Measurements from ENCODE around the gene GABRA6. TPM values are rescaled to one million over a fixed set of nuclear protein-coding genes. Genes with fewer than 3 reads are reported as not detected.

The GABRA6 gene
- total and polyA plus RNA-seq, 3 donors from 2014 or later, result 0.49 to 6.2 (median 1.1) TPM

- intact Hi-C loops (cut with DNase I; ENCODE audit: low total_unique reads), result no loop called here
- no peak overlapping the region for H3K27ac ChIP-seq
- 56 to 60% methylated on average over 7 of the region's 7 CpGs for WGBS, 2 donors
- H3K4me1 ChIP-seq, result no peaks in the 10 kb centered on the region
- DNase-seq, result no peak
- no peaks in the 10 kb centered on the region for H3K9me3 ChIP-seq
- no peak overlapping the region for H3K4me3 ChIP-seq
- H3K36me3 ChIP-seq (ENCODE audit: low read depth, missing control alignments), result no peaks in the 10 kb centered on the region
- TF ChIP-seq CTCF (IDR thresholded peaks at IDR 0.05) (no peak), POLR2A (IDR thresholded peaks at IDR 0.05) (no peak)
- H3K27me3 ChIP-seq, result no peaks in the 10 kb centered on the region
These were observed 6.4 kb downstream of the GABRA6 start for GRCh38 chr5:161691911-161692310.

DNA sequence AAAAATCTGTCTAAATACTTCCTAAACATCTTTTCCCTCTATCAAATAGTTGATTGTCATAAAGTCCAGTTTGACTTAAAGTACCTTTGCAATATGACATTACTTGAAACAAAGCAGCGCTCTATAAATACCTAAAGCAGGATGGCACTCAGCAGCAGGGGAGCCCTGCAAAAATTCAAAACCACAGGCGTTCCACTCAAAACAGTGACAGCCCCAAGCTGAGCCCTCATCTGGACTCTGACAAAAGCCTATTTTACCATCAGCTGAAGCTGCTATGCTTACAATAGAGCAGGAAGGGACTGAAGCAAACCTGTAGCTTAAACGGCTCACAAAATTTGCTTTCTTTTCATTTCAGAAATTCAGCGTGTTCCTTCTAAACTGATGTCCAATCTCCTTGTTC, 11.5 kb downstream of the GABRA6 start:
- H3K9me3 ChIP-seq, result no peaks in the 10 kb centered on the region
- WGBS, 2 donors, result 84 to 91% methylated on average over 4 of the region's 4 CpGs
- no peaks in the 10 kb centered on the region for H3K36me3 ChIP-seq (ENCODE audit: low read depth, missing control alignments)
- TF ChIP-seq POLR2A (IDR thresholded peaks at IDR 0.05) (no peak), CTCF (IDR thresholded peaks at IDR 0.05) (no peak)
- intact Hi-C loops (cut with DNase I; ENCODE audit: low total_unique reads), result no loop called here
- no peaks in the 10 kb centered on the region for H3K27me3 ChIP-seq
- no peak overlapping the region for H3K4me3 ChIP-seq
- H3K27ac ChIP-seq, result no peak overlapping the region
- DNase-seq, result no peak
- no peaks in the 10 kb centered on the region for H3K4me1 ChIP-seq

- H3K36me3 ChIP-seq (ENCODE audit: low read depth, missing control alignments), result no peaks in the 10 kb centered on the region
- H3K4me1 ChIP-seq, result no peaks in the 10 kb centered on the region
- intact Hi-C loops (cut with DNase I; ENCODE audit: low total_unique reads), result no loop called here
- H3K27me3 ChIP-seq, result no peaks in the 10 kb centered on the region
- no peaks in the 10 kb centered on the region for H3K9me3 ChIP-seq
- DNase-seq, result no peak
- H3K27ac ChIP-seq, result no peak overlapping the region
- 72 to 76% methylated on average over 4 of the region's 4 CpGs for WGBS, 2 donors
- no peak overlapping the region for H3K4me3 ChIP-seq
- TF ChIP-seq POLR2A (IDR thresholded peaks at IDR 0.05) (no peak), CTCF (IDR thresholded peaks at IDR 0.05) (no peak)
These were observed 14.5 kb downstream of the GABRA6 start for GRCh38 chr5:161700065-161700464.

GRCh38 chr5:161703528-161703927, 18.0 kb downstream of the GABRA6 start:
- Histone ChIP-seq H3K4me1 (no peaks in the 10 kb centered on the region), H3K4me3 (no peak overlapping the region), H3K36me3 (ENCODE audit: low read depth, missing control alignments) (no peaks in the 10 kb centered on the region), H3K27me3 (no peaks in the 10 kb centered on the region), H3K9me3 (no peaks in the 10 kb centered on the region), H3K27ac (no peak overlapping the region)
- 83 to 86% methylated on average over 2 of the region's 2 CpGs for WGBS, 2 donors
- TF ChIP-seq CTCF (IDR thresholded peaks at IDR 0.05), result no peak
- TF ChIP-seq POLR2A (IDR thresholded peaks at IDR 0.05), result no peak
- no peak for DNase-seq
- intact Hi-C loops (cut with DNase I; ENCODE audit: low total_unique reads), result no loop called here

GRCh38 chr5:161707382-161707781, 21.9 kb downstream of the GABRA6 start:
- DNase-seq, result no peak
- Histone ChIP-seq H3K4me3 (no peak overlapping the region), H3K36me3 (ENCODE audit: low read depth, missing control alignments) (no peaks in the 10 kb centered on the region), H3K9me3 (no peaks in the 10 kb centered on the region), H3K27me3 (no peaks in the 10 kb centered on the region), H3K4me1 (no peaks in the 10 kb centered on the region), H3K27ac (no peak overlapping the region)
- intact Hi-C loops (cut with DNase I; ENCODE audit: low total_unique reads), result no loop called here
- WGBS, 2 donors, result 61 to 75% methylated on average over 1 of the region's 1 CpG
- TF ChIP-seq POLR2A (IDR thresholded peaks at IDR 0.05) (no peak), CTCF (IDR thresholded peaks at IDR 0.05) (no peak)
